HEK293T (cell line): ENCODE results near the gene HAL.

Experiments
- BHLHE40 ChIP-seq: fragments of 450-650 bp; IDR thresholded peaks from 2 replicates; pipeline ENCODE4 v1.6.1; 2016; ENCODE audit warnings: mild to moderate bottlenecking, moderate library complexity, borderline replicate concordance
- FOXK2 ChIP-seq: fragments of 450-650 bp; IDR thresholded peaks from 2 replicates; pipeline ENCODE4 v1.6.1; 2016; ENCODE audit warnings: mild to moderate bottlenecking
- L3MBTL2 ChIP-seq: fragments of 450-650 bp; conservative IDR thresholded peaks from 2 replicates; pipeline ENCODE4 v1.6.1; 2016; ENCODE audit warnings: mild to moderate bottlenecking
- NFRKB ChIP-seq: fragments of 450-650 bp; IDR thresholded peaks from 2 replicates; pipeline ENCODE4 v1.6.1; 2016; ENCODE audit warnings: mild to moderate bottlenecking, moderate library complexity
- ZNF384 ChIP-seq: fragments of 450-650 bp; IDR thresholded peaks from 2 replicates; pipeline ENCODE4 v1.6.1; 2016
- TF ChIP-seq, protein P1 (sequence below): fragments of 450-650 bp; IDR thresholded peaks from 2 replicates; pipeline ENCODE4 v1.6.1; 2016

DNA sequence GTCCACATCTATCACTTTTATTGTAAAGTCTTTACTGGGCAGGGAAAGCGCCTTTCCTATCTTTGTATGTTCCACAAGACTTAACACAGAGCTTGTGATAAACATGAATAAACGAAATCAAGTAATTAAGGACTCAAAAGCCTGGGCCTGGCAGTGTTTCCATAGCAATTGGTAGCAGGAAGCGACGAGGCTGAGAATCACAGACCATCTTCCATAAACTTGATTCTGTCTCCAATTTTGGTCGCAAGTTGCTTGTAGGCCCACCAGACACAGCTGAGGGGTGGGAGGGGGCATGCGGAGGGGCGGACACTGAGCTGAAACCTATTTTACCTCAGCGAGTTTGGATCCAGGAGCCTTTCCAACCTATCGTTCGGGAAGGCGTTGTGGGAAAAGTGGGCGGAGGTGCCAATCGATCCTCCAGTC, 54.0 kb downstream of the HAL start:
- no peak for TF ChIP-seq NFRKB
- TF ChIP-seq, protein P1, sequence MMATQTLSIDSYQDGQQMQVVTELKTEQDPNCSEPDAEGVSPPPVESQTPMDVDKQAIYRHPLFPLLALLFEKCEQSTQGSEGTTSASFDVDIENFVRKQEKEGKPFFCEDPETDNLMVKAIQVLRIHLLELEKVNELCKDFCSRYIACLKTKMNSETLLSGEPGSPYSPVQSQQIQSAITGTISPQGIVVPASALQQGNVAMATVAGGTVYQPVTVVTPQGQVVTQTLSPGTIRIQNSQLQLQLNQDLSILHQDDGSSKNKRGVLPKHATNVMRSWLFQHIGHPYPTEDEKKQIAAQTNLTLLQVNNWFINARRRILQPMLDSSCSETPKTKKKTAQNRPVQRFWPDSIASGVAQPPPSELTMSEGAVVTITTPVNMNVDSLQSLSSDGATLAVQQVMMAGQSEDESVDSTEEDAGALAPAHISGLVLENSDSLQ: no peak
- no peak for TF ChIP-seq BHLHE40
- no peak for TF ChIP-seq FOXK2
- no peak for TF ChIP-seq L3MBTL2
- TF ChIP-seq ZNF384: no peak
